ENCODE results near the gene SF3B6.

SF3B6 gene

GRCh38 chr2:24019729-24020128 is 56.4 kb downstream of the SF3B6 start:
- DNase-seq (ENCODE audit: low read depth in 2 of 2): no peak

- no peak for DNase-seq (ENCODE audit: low read depth in 2 of 2)
Measured at GRCh38 chr2:24018241-24018640, 57.9 kb downstream of the SF3B6 start.

- no peak for DNase-seq (ENCODE audit: low read depth in 2 of 2)
Measured at GRCh38 chr2:24017711-24018110, 58.4 kb downstream of the SF3B6 start.

Measured in stimulated activated CD4-positive, alpha-beta T cell treated with anti-CD3 and anti-CD28 coated beads, Interleukin-1b, Interleukin-23, amount 100 ng/mL, for 1 hour (primary cell).